ENCODE results near the gene ST6GALNAC6. TPM values are rescaled to one million over a fixed set of nuclear protein-coding genes. Genes with fewer than 3 reads are reported as not detected.
A peak's percentile ranks its signal among the peaks of the same experiment; 100 is the strongest.

ST6GALNAC6 gene
- polyA plus RNA-seq, 5 donors, result 37.8 to 62.9 (median 47.2) TPM

DNA sequence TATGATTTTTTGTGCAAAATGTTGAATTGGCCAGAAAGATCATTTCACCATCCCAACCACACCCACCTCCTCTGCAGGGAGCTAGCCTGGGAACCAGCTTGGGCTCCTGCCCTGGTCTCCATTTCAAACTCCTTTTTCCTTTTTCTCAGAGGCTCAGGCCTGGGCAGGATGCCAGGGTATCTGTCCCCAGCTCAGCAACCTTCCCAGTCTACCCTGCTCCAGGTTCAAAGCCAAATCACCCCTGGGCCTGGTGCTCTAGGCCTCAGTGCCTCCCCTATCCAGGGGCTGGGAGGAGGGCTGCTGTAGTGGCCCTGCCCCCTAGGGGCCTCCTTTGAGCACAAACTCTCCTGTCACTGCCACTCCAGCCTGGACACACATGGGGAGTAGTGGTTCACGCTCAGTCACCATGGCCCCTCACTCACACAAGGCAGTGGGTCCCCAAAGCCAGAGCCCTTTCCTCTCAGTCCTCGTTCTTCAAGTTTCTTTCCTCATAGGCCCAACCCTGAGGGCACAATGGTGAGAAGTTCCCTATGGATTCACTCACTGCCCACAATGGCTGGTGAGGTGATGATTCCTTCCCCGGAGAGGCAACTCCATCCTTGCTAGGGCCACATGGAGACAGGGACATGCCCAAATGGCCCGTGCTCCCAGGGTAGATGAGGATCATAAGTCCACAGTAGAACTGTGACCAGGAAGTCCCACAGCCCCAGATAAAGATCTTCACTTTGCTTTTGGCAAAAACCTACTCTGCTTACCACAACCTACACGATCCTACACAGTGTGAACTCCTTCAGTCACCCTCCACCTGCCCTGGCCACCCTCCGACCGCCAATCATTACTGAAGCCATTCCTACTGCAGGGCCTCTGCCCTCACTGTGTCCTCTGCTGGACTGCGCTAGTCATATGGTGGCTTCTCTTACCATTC, 19.0 kb upstream of the ST6GALNAC6 start:
- DNase-seq, result no peak

DNA sequence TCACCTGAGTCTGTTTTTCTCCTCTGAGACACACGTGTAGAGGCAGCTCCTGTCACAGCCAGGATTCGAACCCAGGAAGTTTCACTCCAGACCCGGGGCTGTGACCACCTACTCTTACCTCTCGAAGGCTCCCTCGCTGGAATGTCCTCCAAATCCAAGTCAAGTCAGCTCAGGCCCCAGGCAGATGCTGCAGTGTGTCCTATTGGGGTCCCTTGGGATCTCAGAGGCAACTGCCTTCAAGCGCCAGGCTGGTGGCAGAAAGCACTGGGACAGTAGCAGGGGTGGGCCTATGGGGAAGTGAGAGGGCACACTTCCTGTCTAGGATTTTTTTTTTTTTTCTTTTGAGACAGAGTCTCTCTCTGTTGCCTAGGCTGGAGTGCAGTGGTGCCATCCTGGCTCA, 18.2 kb upstream of the ST6GALNAC6 start:
- DNase-seq, result no peak

GRCh38 chr9:127916720-127917581, 17.5 kb upstream of the ST6GALNAC6 start, which contains the start of gene ST6GALNAC4:
TSS of gene ST6GALNAC4 (minus strand) at chr9:127917041. CDS start at chr9:127916419, 622 bp downstream.
- DNase-seq, result peak; percentile 90 to 91

GRCh38 chr9:127915801-127916719, 16.7 kb upstream of the ST6GALNAC6 start:
- no peak for DNase-seq

GRCh38 chr9:127915325-127915752, 15.9 kb upstream of the ST6GALNAC6 start:
- no peak for DNase-seq

GRCh38 chr9:127913682-127914081, 14.3 kb upstream of the ST6GALNAC6 start:
- DNase-seq, result no peak

DNA sequence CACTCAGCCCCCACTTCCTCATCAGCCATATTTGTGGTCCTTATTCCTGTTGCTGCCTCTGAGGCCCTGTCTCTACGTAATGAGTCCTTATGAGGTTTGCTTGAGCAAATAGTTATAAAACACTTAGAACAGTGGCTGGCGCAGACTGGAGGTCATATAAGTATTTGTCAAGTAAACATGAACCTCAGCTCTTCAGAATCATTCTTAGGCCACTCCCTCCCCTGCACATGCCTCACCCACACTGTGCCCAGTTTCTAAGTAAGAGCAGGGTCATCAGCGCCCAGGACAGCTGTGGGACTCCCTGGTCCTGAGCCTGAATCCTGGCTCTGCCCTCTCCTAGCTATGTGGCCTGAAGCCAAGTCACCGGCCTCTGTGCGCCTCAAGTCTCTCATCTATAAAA, 13.5 kb upstream of the ST6GALNAC6 start:
- peak in 1 of 2 donors; percentile 50 for DNase-seq

DNA sequence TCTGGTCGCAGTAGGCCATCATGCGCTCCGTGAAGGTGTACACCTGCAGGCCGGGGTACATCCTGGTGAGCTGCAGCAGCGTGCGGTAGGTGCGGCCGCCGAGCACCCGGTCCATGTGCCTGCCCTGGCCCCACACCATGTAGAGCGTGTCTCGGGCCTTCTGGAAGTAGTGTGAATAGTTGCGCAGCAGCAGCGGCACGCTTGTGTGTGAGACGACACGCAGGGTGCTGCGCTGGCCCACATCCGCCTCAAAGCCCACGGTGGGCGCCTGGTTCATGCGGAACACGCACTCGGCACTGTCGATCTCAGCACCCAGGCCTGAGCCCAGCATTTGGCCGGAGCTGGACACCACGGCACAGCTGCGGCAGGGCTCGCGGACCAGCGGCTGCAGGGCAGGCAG, 12.9 kb upstream of the ST6GALNAC6 start:
- no peak for DNase-seq

- DNase-seq, result no peak
These were observed 11.3 kb upstream of the ST6GALNAC6 start for GRCh38 chr9:127910613-127911205.

DNA sequence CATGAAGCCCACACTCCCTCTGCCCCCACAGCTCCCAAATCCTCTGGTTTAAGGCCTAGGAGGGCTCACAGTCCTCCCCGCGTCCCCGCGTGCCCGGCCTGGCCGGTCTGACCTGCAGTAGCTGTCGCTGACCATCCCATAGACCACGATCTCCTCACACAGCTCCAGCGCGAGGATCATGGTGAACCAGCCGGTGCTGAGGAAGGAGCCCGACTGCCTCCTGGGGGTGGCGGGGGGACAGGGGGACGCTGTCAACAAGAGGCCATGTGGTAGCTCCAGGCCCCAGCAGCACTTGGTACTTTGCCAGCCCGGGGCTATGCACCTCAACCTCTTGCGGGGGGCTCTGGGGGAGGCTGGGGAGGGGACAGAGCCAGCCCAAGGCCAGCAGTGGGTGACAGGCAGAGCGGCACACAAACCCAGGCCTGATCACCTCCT, 10.5 kb upstream of the ST6GALNAC6 start:
- DNase-seq, result no peak

- no peak for DNase-seq
These were observed 9.2 kb upstream of the ST6GALNAC6 start for GRCh38 chr9:127908660-127908926.

DNA sequence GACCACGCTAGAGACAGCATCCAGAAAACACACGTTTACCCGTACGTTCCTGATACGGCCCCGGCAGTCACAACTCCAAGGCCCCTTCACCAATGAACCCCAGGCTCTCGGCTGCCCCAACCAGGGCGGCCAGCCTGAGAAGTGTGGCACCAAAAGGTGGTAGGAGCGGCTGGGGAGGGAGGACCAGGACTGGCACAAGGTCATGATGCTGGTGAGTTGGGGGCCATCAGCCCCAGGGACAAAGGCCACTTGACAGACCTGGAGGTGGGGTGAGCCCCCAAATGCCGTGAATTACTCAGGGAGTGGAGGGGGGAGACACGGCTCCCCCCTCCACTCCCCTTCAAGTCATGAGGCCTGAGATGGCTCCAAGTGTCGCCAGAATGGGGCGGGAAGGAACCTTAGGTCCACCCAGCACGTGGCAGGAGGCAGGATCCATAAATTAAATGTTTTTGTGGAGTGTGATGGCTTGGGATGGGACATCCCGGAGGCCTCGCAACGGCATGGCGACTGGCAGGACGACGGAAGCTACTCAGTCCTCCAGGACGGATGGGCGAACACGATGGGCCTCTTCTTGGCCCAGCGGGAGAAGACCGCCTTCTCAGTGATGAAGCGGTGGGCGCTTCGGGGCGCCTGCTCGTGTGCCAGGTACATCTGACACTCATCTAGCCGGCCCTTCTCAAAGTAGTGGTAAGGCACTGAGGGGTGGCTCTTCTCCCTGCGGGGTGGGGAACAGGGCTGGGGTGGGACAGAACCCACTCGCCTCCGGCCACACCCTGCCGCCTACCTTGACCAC, 8.7 kb upstream of the ST6GALNAC6 start:
- no peak for DNase-seq

DNA sequence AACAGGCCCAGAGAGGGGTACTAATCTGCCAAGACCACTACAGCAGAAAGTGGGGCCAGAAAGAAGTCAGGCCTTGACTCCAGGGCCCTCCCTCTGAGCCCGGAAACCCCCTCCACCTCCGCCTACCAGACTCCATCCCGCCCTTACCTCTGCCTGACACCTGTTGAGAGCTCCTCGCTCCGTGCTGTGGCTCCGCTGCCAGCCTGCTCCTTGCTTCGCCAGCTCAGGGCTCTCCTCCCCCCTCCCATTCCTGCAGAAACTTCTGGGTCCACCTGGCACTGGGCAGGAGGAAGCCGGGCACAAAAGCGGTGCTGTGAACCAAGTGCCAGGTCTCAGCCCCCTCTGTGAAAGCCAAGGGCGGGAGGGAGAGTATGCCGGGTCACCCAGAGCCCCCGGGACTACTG, 6.4 kb upstream of the ST6GALNAC6 start:
- DNase-seq, result no peak

- DNase-seq, result no peak
These were observed 5.8 kb upstream of the ST6GALNAC6 start for GRCh38 chr9:127905004-127905728.

- DNase-seq, result peak; percentile 76 to 79
These were observed 5.2 kb upstream of the ST6GALNAC6 start for GRCh38 chr9:127904561-127905003.

DNA sequence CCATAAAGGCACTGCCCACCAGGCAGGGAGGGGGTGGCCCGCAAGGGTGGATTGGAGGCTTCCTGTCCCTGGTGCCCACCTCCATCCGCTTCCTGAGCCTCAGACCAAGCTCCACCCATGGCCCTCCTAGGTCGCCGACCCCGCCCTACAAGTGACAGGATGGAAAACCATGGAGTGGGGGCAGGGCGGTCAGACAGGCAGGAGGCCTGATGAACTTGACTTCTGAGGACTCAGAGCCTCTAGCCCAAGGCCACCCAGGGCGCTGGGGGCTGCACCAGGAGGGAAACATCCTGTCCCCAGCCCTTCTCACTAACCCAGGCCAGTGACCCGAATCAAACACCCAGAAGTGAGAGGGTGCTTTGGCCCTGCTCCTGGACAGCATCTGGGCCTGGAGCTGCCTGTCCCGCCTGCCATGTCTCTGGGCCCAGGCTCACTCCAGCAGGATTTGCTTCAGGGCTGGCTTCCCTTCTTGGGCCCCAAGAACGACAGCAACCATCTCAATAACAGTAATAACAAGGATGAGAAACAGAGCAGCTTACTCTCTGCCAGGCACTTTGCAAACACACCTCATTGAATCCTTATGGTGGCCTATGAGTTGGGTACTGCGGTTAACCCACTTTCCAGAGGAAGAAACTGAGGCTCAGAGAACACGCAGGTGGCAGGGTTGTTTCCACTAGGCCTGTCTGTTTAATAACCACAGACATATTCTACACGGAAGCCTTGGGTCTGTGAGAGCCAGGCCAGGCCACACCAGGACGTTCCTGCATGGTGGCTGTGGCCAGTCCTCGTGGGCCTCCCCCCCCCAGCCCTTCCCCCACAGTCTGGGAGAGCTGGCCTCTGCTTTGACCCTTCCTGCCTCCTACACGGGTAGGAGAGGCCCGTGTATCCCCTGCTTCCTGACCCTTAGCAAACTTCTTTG, 4.4 kb upstream of the ST6GALNAC6 start:
- peak in 1 of 2 donors; percentile 60 for DNase-seq

- DNase-seq, result peak in 1 of 2 donors; percentile 54
These were observed 823 bp downstream of the ST6GALNAC6 start for GRCh38 chr9:127898433-127899127.

Measured in right lung (tissue), 5 donors.